ENCODE measurements around the gene GLYATL3. TPM values are rescaled to one million over a fixed set of nuclear protein-coding genes. Genes with fewer than 3 reads are reported as not detected.

Gene GLYATL3
- total RNA-seq, 2 experiments from 2014 or later, result not detected

- Histone ChIP-seq H3K4me3 (ENCODE audit: low read depth, low read length, poor library complexity, severe bottlenecking) (no peak overlapping the region), H3K27ac (ENCODE audit: low read depth, low read length, poor library complexity, severe bottlenecking) (no peak overlapping the region), H3K4me1 (ENCODE audit: insufficient read depth, low read length, poor library complexity, severe bottlenecking) (no peaks in the 10 kb centered on the region), H3K9me3 (ENCODE audit: low read length) (no peaks in the 10 kb centered on the region), H3K4me2 (ENCODE audit: low read length) (no peak overlapping the region), H3K9me2 (ENCODE audit: insufficient read depth, low read length) (no peaks in the 10 kb centered on the region), H2AFZ (ENCODE audit: low read length) (no peak overlapping the region), H4K20me1 (ENCODE audit: insufficient read depth, low read length) (no peaks in the 10 kb centered on the region), H3K79me2 (ENCODE audit: insufficient read depth, low read depth, low read length) (no peaks in the 10 kb centered on the region), H3K36me3 (ENCODE audit: insufficient read depth, low read length) (no peaks in the 10 kb centered on the region)
- no TSS peak for BruUV-seq (replicated peaks)
- ChIA-PET POLR2A (no interaction called here), CTCF (ENCODE audit: unreplicated experiment) (no interaction called here)
- intact Hi-C loops (cut with micrococcal nuclease; ENCODE audit: unreplicated experiment), result no loop called here
- DNase-seq (ENCODE audit: low spot score), result no peak
- TF ChIP-seq EZH2phosphoT487 (IDR thresholded peaks at IDR 0.05; ENCODE audit: borderline replicate concordance, low read depth, low read length) (no peak), CTCF (conservative IDR thresholded peaks at IDR 0.05; ENCODE audit: low read length) (no peak)
Measured at GRCh38 chr6:49552596-49552995, 52.9 kb downstream of the GLYATL3 start.

- no peak overlapping the region for H3K27ac ChIP-seq (ENCODE audit: low read depth, low read length, poor library complexity, severe bottlenecking)
- CTCF ChIA-PET (ENCODE audit: unreplicated experiment), result no interaction called here
Measured at GRCh38 chr6:49553384-49553783, 53.7 kb downstream of the GLYATL3 start.

GRCh38 chr6:49555951-49556350 lies 56.2 kb downstream of the GLYATL3 start:
- Histone ChIP-seq H4K20me1 (ENCODE audit: insufficient read depth, low read length) (no peaks in the 10 kb centered on the region), H2AFZ (ENCODE audit: low read length) (no peak overlapping the region), H3K4me3 (ENCODE audit: low read depth, low read length, poor library complexity, severe bottlenecking) (no peak overlapping the region), H3K9me2 (ENCODE audit: insufficient read depth, low read length) (no peaks in the 10 kb centered on the region), H3K4me2 (ENCODE audit: low read length) (no peak overlapping the region), H3K4me1 (ENCODE audit: insufficient read depth, low read length, poor library complexity, severe bottlenecking) (no peaks in the 10 kb centered on the region), H3K9me3 (ENCODE audit: low read length) (no peaks in the 10 kb centered on the region), H3K27ac (ENCODE audit: low read depth, low read length, poor library complexity, severe bottlenecking) (no peak overlapping the region), H3K36me3 (ENCODE audit: insufficient read depth, low read length) (no peaks in the 10 kb centered on the region), H3K79me2 (ENCODE audit: insufficient read depth, low read depth, low read length) (no peaks in the 10 kb centered on the region)
- TF ChIP-seq EZH2phosphoT487 (IDR thresholded peaks at IDR 0.05; ENCODE audit: borderline replicate concordance, low read depth, low read length) (no peak), CTCF (conservative IDR thresholded peaks at IDR 0.05; ENCODE audit: low read length) (no peak)
- intact Hi-C loops (cut with micrococcal nuclease; ENCODE audit: unreplicated experiment), result no loop called here
- no TSS peak for BruUV-seq (replicated peaks)
- ChIA-PET CTCF (ENCODE audit: unreplicated experiment) (no interaction called here), POLR2A (no interaction called here)
- no peak for DNase-seq (ENCODE audit: low spot score)

More at GRCh38 chr6:49553384-49553783, 53.7 kb downstream of the GLYATL3 start:
- no peaks in the 10 kb centered on the region for H3K9me3 ChIP-seq (ENCODE audit: low read length)
- BruUV-seq (replicated peaks), result no TSS peak
- H3K4me2 ChIP-seq (ENCODE audit: low read length), result no peak overlapping the region
- TF ChIP-seq EZH2phosphoT487 (IDR thresholded peaks at IDR 0.05; ENCODE audit: borderline replicate concordance, low read depth, low read length), result no peak
- no peak for TF ChIP-seq CTCF (conservative IDR thresholded peaks at IDR 0.05; ENCODE audit: low read length)
- H3K79me2 ChIP-seq (ENCODE audit: insufficient read depth, low read depth, low read length), result no peaks in the 10 kb centered on the region
- no peaks in the 10 kb centered on the region for H3K36me3 ChIP-seq (ENCODE audit: insufficient read depth, low read length)
- no peaks in the 10 kb centered on the region for H3K4me1 ChIP-seq (ENCODE audit: insufficient read depth, low read length, poor library complexity, severe bottlenecking)
- no peaks in the 10 kb centered on the region for H4K20me1 ChIP-seq (ENCODE audit: insufficient read depth, low read length)
- DNase-seq (ENCODE audit: low spot score), result no peak
- no peak overlapping the region for H2AFZ ChIP-seq (ENCODE audit: low read length)
- intact Hi-C loops (cut with micrococcal nuclease; ENCODE audit: unreplicated experiment), result no loop called here
- no peak overlapping the region for H3K4me3 ChIP-seq (ENCODE audit: low read depth, low read length, poor library complexity, severe bottlenecking)
- no peaks in the 10 kb centered on the region for H3K9me2 ChIP-seq (ENCODE audit: insufficient read depth, low read length)
- POLR2A ChIA-PET, result interaction anchor here (0.7 to 1.6 kb wide), 2 partner anchors 14 to 55 kb away, joined by 3 to 4 read pairs; no protein-coding TSS in a partner anchor

Measured in OCI-LY7 (cell line).